NCI-H2227 treated with DMSO at 0.1 percent for 48 hours (cell line): ENCODE measurements around the gene NRXN3.

ENCODE experiments used
- DNase-seq: peaks from one replicate; lab custom pipeline; 2025; lab: John Stamatoyannopoulos, UW

NRXN3 gene

GRCh38 chr14:78637489-78637888 lies 467.3 kb downstream of the NRXN3 start:
- DNase-seq: no peak

- peak; percentile 53 for DNase-seq
These were observed 467.8 kb downstream of the NRXN3 start for GRCh38 chr14:78637908-78638475.

- DNase-seq: no peak
These were observed 468.8 kb downstream of the NRXN3 start for GRCh38 chr14:78638926-78639325.

- no peak for DNase-seq
These were observed 474.8 kb downstream of the NRXN3 start for GRCh38 chr14:78644824-78645559.

GRCh38 chr14:78652727-78653126 lies 482.6 kb downstream of the NRXN3 start:
- peak; percentile 14 for DNase-seq

GRCh38 chr14:78653173-78653572 lies 483.0 kb downstream of the NRXN3 start:
- DNase-seq: no peak

GRCh38 chr14:78657451-78657850 lies 487.3 kb downstream of the NRXN3 start:
- no peak for DNase-seq

GRCh38 chr14:78664841-78665240 lies 494.7 kb downstream of the NRXN3 start:
- no peak for DNase-seq

GRCh38 chr14:78666336-78667056 lies 496.3 kb downstream of the NRXN3 start:
- DNase-seq: no peak

- DNase-seq: no peak
These were observed 497.0 kb downstream of the NRXN3 start for GRCh38 chr14:78667141-78667540.

- no peak for DNase-seq
These were observed 503.7 kb downstream of the NRXN3 start for GRCh38 chr14:78673845-78674244.

GRCh38 chr14:78674820-78675219 lies 504.6 kb downstream of the NRXN3 start:
- no peak for DNase-seq

- DNase-seq: no peak
These were observed 513.0 kb downstream of the NRXN3 start for GRCh38 chr14:78683206-78683605.

GRCh38 chr14:78683981-78684380 lies 513.8 kb downstream of the NRXN3 start:
- peak; percentile 44 for DNase-seq

GRCh38 chr14:78688503-78688902 lies 518.3 kb downstream of the NRXN3 start:
- DNase-seq: no peak

GRCh38 chr14:78690836-78691235 lies 520.7 kb downstream of the NRXN3 start:
- no peak for DNase-seq

GRCh38 chr14:78697341-78697740 lies 527.2 kb downstream of the NRXN3 start:
- DNase-seq: peak; percentile 23

GRCh38 chr14:78698991-78699390 lies 528.8 kb downstream of the NRXN3 start:
- DNase-seq: no peak

GRCh38 chr14:78700236-78700635 lies 530.1 kb downstream of the NRXN3 start:
- DNase-seq: no peak

GRCh38 chr14:78701246-78701645 lies 531.1 kb downstream of the NRXN3 start:
- no peak for DNase-seq

- DNase-seq: no peak
These were observed 534.8 kb downstream of the NRXN3 start for GRCh38 chr14:78704965-78705364.

- no peak for DNase-seq
These were observed 535.8 kb downstream of the NRXN3 start for GRCh38 chr14:78705989-78706388.
